ENCODE data around the gene NKAIN2.

- TF ChIP-seq SETDB1 (IDR thresholded peaks at IDR 0.05; ENCODE audit: low read length) (no peak), ELF4 (CRISPR knock-in tag; IDR thresholded peaks at IDR 0.05) (no peak), SIRT6 (IDR thresholded peaks at IDR 0.05; ENCODE audit: low read depth, low read length) (no peak), ZBTB2 (IDR thresholded peaks at IDR 0.05) (no peak), MTF1 (CRISPR knock-in tag; IDR thresholded peaks at IDR 0.05; ENCODE audit: borderline replicate concordance) (no peak), ZNF12 (CRISPR knock-in tag; IDR thresholded peaks at IDR 0.05) (no peak), MED1 (CRISPR knock-in tag; IDR thresholded peaks at IDR 0.05; ENCODE audit: borderline replicate concordance) (no peak)
These were observed 879.1 kb downstream of the NKAIN2 start for GRCh38 chr6:124682751-124683150.
